GM12878 (cell line): ENCODE data around the gene ADGRV1.

Experiments
- ATF7 ChIP-seq: fragments of 450-650 bp; IDR thresholded peaks from 2 replicates; pipeline ENCODE4 v1.6.1; 2016; ENCODE audit warnings: low read depth, mild to moderate bottlenecking
- BCL11A ChIP-seq: IDR thresholded peaks from 2 replicates; pipeline ENCODE4 v1.6.1; 2011; ENCODE audit warnings: low read depth, low read length
- BHLHE40 ChIP-seq, 2 experiments: fragments of 450-650 bp in 1 of 2; IDR thresholded peaks; 2 replicates each; pipeline ENCODE4 v1.6.1; 2011 to 2017; ENCODE audit warnings: low read depth in 2 of 2, borderline replicate concordance in 1 of 2, improper control_type of control experiment in 1 of 2, low read length in 1 of 2, mild to moderate bottlenecking in 1 of 2
- CEBPB ChIP-seq, 2 experiments: fragments of 150-350 bp in 1 of 2; IDR thresholded peaks; 2 replicates each; pipeline ENCODE4 v1.6.1; 2012 to 2014; ENCODE audit warnings: low read depth in 2 of 2, low read length in 2 of 2, borderline replicate concordance in 1 of 2, inconsistent platforms in 1 of 2
- CTCF ChIP-seq, 3 experiments: IDR thresholded peaks in 2 of 3; conservative IDR thresholded peaks in 1 of 3; 2 replicates each; pipeline ENCODE4 v1.5.1; 2011; ENCODE audit warnings: low read depth in 3 of 3, low read length in 3 of 3, mild to moderate bottlenecking in 3 of 3, control low read depth in 2 of 3, moderate library complexity in 2 of 3, inconsistent platforms in 1 of 3, mixed read lengths in 1 of 3; ENCODE audit not compliant: control insufficient read depth in 2 of 3, insufficient read depth in 1 of 3; ENCODE audit errors: extremely low read depth in 1 of 3
- FOS ChIP-seq: IDR thresholded peaks from 3 replicates; pipeline ENCODE4 v1.6.1; 2011; ENCODE audit warnings: borderline replicate concordance; ENCODE audit not compliant: insufficient read length; ENCODE audit errors: extremely low read depth
- NFXL1 ChIP-seq: fragments of 450-650 bp; IDR thresholded peaks from 2 replicates; pipeline ENCODE4 v1.6.1; 2017; ENCODE audit warnings: antibody characterized with exemption, mild to moderate bottlenecking, borderline replicate concordance
- SIN3A ChIP-seq: IDR thresholded peaks from 2 replicates; pipeline ENCODE4 v1.6.1; 2012; ENCODE audit warnings: low read depth, low read length, improper control_type of control experiment
- SPI1 ChIP-seq: IDR thresholded peaks from 2 replicates; pipeline ENCODE4 v1.6.1; 2011; ENCODE audit warnings: low read depth, mild to moderate bottlenecking, low read length, moderate library complexity, borderline replicate concordance; ENCODE audit not compliant: insufficient read depth
- TF ChIP-seq, protein P1 (sequence below): IDR thresholded peaks from 2 replicates; pipeline ENCODE4 v1.6.1; 2012; ENCODE audit warnings: mild to moderate bottlenecking, low read depth, low read length

- TF ChIP-seq, protein P1, sequence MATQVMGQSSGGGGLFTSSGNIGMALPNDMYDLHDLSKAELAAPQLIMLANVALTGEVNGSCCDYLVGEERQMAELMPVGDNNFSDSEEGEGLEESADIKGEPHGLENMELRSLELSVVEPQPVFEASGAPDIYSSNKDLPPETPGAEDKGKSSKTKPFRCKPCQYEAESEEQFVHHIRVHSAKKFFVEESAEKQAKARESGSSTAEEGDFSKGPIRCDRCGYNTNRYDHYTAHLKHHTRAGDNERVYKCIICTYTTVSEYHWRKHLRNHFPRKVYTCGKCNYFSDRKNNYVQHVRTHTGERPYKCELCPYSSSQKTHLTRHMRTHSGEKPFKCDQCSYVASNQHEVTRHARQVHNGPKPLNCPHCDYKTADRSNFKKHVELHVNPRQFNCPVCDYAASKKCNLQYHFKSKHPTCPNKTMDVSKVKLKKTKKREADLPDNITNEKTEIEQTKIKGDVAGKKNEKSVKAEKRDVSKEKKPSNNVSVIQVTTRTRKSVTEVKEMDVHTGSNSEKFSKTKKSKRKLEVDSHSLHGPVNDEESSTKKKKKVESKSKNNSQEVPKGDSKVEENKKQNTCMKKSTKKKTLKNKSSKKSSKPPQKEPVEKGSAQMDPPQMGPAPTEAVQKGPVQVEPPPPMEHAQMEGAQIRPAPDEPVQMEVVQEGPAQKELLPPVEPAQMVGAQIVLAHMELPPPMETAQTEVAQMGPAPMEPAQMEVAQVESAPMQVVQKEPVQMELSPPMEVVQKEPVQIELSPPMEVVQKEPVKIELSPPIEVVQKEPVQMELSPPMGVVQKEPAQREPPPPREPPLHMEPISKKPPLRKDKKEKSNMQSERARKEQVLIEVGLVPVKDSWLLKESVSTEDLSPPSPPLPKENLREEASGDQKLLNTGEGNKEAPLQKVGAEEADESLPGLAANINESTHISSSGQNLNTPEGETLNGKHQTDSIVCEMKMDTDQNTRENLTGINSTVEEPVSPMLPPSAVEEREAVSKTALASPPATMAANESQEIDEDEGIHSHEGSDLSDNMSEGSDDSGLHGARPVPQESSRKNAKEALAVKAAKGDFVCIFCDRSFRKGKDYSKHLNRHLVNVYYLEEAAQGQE = no peak
- no peak for TF ChIP-seq NFXL1
- TF ChIP-seq CTCF (IDR thresholded peaks at IDR 0.05 in 2 of 3, conservative IDR thresholded peaks at IDR 0.05 in 1 of 3; ENCODE audit: control insufficient read depth in 2 of 3, extremely low read depth in 1 of 3, insufficient read depth in 1 of 3, low read depth in 3 of 3, low read length in 3 of 3) = no peak
- no peak for TF ChIP-seq SPI1
- TF ChIP-seq CEBPB (IDR thresholded peaks at IDR 0.05; ENCODE audit: borderline replicate concordance in 1 of 2, low read depth in 2 of 2, low read length in 2 of 2) = no peak
- TF ChIP-seq ATF7 = no peak
- no peak for TF ChIP-seq FOS
- TF ChIP-seq BCL11A = no peak
- TF ChIP-seq SIN3A = no peak
- no peak for TF ChIP-seq BHLHE40 (IDR thresholded peaks at IDR 0.05; ENCODE audit: borderline replicate concordance in 1 of 2, low read depth in 2 of 2, low read length in 1 of 2)
These were observed 627.5 kb downstream of the ADGRV1 start for GRCh38 chr5:91186101-91186500.
